Measurements from ENCODE around the gene NOP16.

Gene NOP16

DNA sequence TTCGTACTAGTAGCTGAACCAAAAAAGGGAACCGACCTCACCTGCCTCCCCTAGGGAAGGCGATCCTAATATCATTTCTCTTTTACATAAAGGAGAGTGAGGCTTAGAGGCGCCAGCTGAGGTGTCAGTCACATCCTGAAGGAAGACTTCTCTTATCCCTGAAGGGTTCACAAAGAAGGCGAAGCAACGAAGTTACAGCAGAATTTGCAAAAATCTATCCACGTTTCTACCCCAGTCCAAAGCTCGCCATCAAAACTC is 26.2 kb downstream of the NOP16 start:
- DNase-seq (ENCODE audit: insufficient read length, low spot score) (no peak), FAIRE-seq (no peak)

DNA sequence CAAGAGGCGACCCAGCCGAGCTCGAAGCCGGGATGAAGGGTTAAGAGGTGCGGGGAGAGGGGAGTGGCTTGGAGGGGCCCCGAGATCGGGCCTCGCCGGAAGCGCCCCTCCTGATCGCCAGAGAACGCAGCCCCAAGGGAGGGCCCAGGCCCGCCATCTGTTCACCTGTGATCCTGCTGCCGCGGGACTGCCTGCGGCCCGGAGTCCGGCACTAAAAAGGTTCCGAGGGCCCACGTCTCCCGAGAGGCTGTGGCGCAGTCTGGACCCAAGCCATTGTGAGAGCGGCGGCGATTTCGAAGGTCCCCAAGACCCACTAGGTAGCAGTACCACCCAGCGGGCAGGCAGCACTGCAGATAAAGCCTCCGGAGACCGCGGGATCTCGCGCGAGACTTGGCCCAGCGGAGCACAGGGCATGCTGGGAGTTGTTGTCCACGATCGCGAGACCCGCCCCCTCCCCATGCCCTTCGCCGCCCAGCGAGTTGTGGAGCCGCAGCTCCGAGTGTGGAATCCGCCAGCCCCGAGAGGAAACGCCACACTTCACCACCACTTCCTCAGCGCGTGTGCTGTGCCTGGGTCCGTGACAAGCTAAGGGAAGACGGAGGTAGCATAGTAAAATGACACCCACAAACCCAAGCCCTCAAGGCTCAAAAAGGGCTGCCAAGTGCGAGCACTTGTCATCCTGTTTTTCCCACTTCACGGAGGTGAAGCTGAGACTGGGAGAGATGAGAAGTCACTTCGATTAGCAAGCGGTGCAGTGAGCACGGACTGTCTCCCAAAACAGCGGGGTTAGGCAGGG is 26.8 kb downstream of the NOP16 start, which contains the start of gene KIAA1191:
Gene KIAA1191, minus strand, starts transcription at position 328 of the 796 bp plus-strand sequence. CDS start 2,256 bp downstream, outside the sequence.
- DNase-seq (ENCODE audit: insufficient read length, low spot score) (peak; percentile 91), FAIRE-seq (peak; percentile 16)

DNA sequence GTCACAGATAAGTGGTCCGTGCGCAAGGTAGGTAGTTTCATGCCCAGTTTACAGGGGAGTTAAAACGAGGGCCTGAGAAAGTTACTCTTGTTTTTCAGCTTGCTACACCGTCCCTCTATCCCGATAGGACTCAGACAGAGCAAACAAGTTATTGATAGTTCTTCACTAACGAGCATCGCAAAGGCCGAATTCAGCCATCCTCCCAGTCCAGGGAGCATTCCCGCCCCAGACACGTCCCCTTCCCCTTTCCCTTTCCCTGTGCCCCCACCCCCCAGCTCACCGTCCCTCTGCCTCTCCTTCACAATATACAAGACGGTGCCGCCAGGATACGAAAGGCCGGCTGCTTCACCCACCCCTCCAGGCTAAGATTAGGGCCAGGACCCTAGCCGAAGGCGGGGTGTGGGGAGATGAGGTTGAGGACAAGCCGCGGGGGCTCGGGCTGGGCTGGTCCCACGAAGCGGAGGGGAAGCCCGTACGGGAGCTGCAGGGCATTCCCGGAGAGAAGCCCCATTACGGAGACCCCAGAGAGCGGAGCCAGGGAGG is 27.4 kb downstream of the NOP16 start:
- DNase-seq (ENCODE audit: insufficient read length, low spot score) (peak; percentile 19), FAIRE-seq (no peak)

DNA sequence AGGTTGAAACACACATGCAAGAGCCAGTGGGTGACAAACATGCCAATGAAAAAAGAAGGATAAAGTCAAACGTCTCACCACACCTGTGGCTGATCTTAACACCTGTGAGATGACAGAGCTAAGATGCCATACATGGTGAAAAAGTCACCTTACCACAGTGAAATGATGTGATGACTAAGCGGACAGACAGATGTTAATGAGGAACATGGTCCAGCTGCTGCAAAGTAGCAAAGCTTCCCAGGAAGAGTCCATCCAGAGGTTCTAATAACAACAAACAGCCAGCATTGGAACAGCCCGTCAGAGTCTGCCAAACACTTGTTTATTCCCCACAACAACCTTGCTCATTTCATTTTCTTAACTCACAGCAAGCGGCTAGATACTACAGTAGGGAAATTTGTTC is 28.7 kb downstream of the NOP16 start:
- FAIRE-seq: no peak
- no peak for DNase-seq (ENCODE audit: insufficient read length, low spot score)

DNA sequence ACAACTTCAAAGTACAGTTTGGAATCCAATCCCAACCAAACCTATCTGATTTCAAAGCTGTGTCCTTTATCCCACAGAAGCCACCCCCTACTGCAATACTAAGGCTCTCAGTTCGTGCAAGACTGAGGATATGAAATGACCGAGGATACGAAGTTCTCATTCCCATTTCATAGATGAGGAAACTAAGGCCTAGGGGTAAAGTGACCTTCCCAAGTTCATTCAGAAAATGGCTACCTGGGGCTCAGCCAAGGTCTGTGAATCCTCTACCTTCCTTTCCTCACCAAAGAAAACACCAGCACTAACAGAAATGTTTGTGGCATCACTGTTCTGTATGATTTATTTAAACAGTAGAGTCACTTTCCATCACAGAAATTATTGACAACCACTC is 32.2 kb downstream of the NOP16 start:
- FAIRE-seq: no peak
- no peak for DNase-seq (ENCODE audit: insufficient read length, low spot score)

DNA sequence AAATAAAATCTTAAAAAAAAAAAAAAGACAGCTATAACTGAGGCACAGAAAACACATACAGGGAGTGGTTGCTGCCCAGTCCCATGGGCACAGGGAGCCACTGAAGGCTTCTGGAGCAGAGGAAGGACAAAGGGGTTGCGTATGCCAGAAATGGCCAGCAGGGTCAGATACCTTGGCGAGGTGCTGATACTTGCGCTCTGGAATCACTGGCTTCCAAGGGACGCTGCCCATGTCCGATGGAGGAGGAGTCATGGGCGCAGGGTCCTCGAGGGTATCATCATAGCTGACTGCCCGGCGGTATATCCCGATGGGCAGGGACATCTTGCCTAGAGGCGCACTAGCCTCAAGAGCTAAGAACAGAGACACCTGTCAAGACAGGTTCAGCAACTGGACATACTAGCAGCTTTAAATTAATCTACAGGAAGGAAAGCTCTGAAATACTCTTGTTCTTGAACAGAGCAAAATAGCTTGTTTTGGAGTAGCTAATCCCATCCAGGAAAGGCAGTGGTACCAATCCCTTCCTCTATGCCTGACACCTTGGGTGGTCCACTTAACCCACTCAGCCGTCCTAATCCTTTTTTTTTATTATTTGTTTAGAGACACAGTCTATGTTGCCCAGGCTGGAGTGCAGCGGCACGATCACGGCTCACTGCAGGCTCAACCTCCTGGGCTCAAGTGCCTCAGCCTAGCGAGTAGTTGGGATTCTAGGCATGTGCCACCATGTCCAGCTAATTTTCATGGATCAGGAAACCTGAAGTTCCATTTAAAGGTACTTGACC is 32.8 kb downstream of the NOP16 start:
- no peak for DNase-seq (ENCODE audit: insufficient read length, low spot score)
- no peak for FAIRE-seq

DNA sequence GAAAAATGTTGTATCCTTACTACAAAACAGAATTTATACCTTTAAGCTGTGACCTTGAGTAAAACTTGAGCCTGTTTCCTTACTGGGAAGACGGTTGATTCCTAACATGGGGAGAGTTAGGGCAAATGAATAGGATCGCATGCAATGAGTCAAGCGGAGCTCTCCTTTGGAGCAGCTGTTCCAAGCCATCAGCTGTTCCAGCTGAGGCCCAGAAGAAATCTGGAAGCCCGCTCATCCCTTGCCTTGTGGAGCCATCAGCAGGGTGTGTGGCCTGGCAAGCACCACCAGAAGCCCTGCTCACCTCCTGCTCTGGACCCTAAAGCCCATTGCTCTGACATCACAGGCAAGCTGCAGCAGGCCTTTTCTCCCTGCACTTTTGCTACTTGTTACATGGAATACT is 34.9 kb downstream of the NOP16 start:
- DNase-seq (ENCODE audit: insufficient read length, low spot score): no peak
- FAIRE-seq: no peak

DNA sequence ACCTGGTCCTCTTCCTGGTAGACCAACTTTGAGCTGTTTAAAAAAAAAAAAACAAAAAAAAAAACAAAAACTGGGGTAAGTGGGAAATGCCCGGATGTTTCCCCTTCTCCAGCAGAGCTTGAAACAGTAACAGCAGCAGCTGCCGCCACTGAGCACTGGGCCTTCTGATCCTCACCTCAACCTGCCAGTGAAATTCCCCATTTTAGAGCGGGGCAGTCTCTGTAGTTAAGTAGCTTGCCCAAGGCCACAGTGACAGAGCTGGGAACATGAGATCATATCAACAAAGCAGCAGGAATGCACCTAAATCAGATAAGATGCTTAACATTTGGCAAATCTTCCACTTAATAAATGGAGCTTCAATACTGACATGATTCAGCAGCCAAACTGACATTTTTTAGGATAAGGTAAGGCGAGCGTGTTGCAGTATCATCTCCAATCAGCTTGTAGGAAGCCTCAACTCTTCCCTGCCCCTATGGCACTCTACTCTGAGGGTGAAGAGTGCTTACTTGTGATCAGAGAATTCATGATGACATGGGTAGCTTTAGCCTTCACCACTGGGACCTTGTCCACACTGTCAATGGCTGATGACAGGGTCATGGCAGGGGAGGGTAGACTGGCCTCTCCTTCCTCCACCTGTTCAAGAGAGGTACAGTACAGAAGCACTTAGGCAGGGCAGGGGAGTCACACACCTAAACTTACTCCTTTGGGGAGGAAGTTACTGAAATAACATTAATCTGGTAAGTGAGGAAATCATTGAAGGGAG is 36.1 kb downstream of the NOP16 start:
- FAIRE-seq: peak; percentile 9
- DNase-seq (ENCODE audit: insufficient read length, low spot score): no peak

DNA sequence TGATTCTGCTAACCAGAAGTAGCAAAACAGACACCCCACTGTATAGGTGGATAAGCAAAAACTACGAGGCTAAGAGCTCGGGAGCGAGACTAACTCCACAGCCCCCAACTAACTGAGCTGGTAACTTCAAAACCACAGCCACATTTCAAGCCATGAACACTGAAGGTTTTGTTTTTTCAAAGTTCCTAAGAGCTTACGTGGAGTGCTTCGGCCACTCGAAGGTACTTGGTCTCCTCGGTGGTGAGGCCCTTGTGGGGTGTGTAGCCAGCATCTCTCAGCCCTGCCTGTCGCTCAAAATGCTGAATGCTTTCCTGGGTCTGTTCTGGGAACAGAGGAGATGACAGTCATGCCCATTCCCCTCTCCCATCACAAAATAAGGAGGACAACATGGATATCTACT is 38.0 kb downstream of the NOP16 start:
- FAIRE-seq (no peak), DNase-seq (ENCODE audit: insufficient read length, low spot score) (no peak)

DNA sequence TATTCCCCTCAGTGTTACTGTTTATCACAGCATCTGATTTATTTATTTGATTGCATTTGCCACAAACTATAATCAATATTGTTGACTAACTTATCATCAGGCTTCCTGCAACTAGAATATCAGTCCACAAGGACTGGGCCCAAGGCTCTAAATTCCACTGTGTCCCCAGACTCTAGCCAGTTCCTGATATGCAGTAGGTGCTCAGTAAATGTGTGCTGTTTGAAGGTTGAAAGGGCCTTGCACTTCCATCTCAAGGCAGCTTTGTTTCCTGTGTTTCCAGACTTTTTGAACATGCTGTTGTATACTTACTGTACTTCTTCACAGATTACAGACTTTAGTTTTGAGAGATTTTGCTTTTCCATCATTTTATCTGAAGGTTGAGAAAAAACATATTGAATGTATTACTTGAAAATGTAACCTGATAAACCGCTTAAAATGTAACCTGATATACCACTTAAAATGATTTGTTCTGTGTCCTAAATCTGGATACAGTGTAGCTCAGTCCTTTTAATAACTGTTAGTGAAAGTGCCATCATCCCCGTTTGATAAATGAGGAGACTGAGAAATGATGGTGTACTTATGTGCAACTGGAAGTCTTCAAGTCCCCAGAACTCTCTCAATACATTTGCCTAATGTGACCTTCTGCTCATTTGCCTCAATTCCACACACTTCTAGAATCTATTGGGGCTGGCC is 45.5 kb downstream of the NOP16 start:
- no peak for FAIRE-seq
- no peak for DNase-seq (ENCODE audit: insufficient read length, low spot score)

DNA sequence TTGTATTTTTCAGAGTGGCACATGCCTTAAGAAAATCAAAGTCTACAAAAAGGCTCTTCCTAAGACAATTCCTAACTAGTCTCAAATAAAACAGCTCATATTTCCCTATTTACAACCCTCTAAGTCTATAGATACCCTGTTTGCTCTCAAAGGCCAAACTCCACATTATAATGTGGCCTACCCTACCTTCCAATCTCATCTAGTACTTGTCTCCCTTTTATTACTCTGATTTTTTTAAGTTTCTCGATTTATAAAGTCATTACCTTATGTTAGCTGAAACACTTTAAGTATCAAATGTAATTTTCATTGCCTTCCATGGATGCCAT is 46.3 kb downstream of the NOP16 start:
- no peak for FAIRE-seq
- no peak for DNase-seq (ENCODE audit: insufficient read length, low spot score)

DNA sequence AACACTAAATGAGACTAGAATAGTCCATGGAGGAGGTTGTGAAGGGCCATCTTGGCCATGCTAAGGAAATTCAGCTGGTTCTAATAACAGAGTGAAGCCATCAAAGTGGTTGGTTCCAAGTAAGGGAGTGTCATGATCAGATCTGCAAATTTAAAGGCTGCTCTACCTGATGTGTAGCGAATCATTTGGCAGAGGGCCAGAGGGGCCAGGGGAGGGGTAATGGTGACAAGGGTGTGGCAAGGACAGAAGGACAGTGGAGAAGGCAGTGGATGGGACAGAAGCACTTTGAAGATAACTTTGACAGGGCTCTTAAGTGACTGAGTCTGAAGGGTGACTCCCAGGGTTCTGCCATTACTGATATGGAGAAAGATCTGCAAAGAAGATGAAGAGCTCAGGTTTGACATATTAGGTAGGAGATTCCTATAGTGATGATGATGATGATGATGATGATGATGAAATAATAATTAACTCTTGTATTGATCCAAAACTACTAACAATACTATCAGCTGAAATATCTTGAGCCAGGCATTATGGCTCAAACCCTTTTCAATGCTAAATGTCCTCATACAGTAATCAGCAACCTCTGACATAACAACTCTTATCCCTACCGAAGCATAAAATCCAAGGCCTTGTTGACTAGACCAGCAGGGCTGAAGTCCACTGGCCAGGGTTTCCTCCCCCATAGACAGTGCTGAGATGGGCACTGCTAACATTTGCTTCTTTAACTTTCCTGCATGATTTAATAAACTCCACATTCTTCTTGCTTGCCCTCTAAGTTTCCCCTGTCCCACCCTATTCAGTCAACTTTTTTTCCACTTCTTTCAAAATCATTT is 46.9 kb downstream of the NOP16 start:
- DNase-seq (ENCODE audit: insufficient read length, low spot score) (no peak), FAIRE-seq (no peak)

DNA sequence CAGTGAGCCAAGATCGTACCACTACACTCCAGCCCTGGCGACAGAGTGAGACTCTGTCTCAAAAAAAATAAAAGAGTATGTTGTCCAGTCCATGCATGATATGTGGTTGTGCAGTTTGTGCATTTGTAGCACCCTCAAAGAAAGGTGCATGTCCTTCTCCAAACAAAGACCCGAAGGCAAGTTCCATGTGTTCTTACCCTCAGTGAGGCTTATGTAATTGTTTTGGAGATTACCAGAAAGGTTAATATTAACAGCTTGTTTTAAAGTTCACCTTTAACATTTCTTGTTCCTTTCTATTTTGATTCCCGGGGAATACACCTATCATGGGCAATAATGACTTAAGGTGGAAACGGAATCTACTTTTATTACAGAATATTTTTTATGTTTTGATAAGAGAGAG is 49.1 kb downstream of the NOP16 start:
- no peak for FAIRE-seq

DNA sequence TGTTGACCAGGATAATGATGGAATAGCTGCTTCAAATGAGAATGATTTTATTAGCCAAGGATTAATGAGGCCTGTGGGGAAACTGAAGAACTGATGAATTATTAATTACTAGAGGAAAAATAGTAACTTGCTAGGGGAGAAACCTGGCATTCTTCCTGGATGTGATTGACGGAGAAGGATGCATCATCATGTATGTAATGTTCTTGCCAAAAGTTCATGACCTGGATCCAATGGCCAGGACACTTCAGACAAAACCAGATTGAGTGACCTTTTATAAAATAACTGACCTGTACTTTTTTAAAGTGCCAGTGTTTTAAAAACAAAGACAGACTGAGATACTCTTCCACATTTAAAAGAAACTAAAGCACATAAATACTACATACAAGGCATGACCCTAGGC is 50.5 kb downstream of the NOP16 start:
- DNase-seq (ENCODE audit: insufficient read length, low spot score) (no peak), FAIRE-seq (no peak)

More for the DNA sequence above, 49.1 kb downstream of the NOP16 start:
- no peak for DNase-seq (ENCODE audit: insufficient read length, low spot score)

DNA sequence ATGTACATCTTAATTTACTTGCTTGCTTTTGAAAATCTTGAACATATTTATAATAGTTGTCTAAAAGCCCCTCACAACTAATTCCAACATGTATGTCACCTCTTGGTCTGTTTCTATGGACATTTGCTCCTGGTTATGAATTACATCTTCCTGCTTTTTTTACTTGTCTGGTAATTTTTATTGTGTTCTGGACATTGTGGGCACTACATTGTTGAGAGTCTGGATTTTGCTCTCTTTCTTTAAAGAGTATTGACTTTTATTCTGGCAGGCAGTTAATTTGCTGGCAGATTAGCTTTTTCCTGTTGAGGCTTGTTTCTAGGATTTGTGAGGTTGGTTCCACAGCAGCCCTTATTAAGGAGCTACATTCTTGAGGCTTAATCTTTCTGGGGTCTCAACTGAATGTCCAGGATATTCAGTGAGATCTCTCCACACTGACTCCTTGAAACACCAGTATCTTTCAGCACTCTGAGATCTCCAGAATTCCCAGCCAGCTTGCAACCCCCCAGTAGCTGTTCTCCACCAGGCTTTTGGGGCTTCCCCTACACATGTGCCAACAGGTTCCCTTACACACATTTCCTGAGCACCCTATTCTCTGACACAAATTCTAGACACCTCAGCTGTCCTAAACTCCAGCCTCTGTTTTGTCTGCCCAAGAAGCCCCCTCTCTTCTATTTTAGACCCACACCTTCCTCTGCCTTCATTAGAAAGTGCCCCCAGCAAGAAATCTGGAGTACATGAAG is 54.2 kb downstream of the NOP16 start:
- DNase-seq (ENCODE audit: insufficient read length, low spot score) (no peak), FAIRE-seq (no peak)
